Mucosa of descending colon (tissue), 3 donors: ENCODE data around the gene WIZ. TPM values are rescaled to one million over a fixed set of nuclear protein-coding genes. Genes with fewer than 3 reads are reported as not detected.
"Not testable (repeated sequence)": the region's sequence is repeated elsewhere in the genome, so short reads cannot be mapped to it uniquely, and the experiment has no call there.

Experiments used
- ATAC-seq: fragments of 200-7000 bp; cut with Tn5 transposase; one replicate; pipeline ENCODE4 v1.9.1; 2020; ENCODE audit warnings: mild to moderate bottlenecking, moderate library complexity
- DNase-seq, 3 donors: peaks; one replicate each; pipeline ENCODE4 v3.0.0-alpha.2; 2020
- H3K36me3 ChIP-seq: fragments of 200-600 bp; one replicate; pipeline ENCODE4 v1.8.0; 2021; ENCODE audit warnings: low read depth, mild to moderate bottlenecking
- H3K4me1 ChIP-seq: fragments of 200-600 bp; one replicate; pipeline ENCODE4 v1.8.0; 2021; ENCODE audit warnings: low read depth, mild to moderate bottlenecking
- H3K4me3 ChIP-seq: fragments of 200-600 bp; one replicate; pipeline ENCODE4 v1.8.0; 2021; ENCODE audit warnings: mild to moderate bottlenecking
- H3K9me3 ChIP-seq: fragments of 200-600 bp; one replicate; pipeline ENCODE4 v1.8.0; 2021; ENCODE audit warnings: mild to moderate bottlenecking
- intact Hi-C, 2 donors: fragments of 100-400 bp; cut with DNase I in 1 of 2; cut with micrococcal nuclease in 1 of 2; formaldehyde crosslinking; loops; one replicate each; pipeline versions ENCODE4 v1.11.0 to v1.11.1; 2022; cut with DNase I, micrococcal nuclease
- total RNA-seq, 3 donors: library from RNA; stranded (reverse); fragmentation: NEBNext Ultra II Directional in 2 of 3; extraction: Animal tissue kit (Norgen Biotek cat#: 25700) in 2 of 3; gene quantifications; one replicate each; pipeline versions ENCODE4 v1.2.1 to v1.2.4, GENCODE V29; 2021 to 2023
- TF ChIP-seq, protein P1 (sequence below): fragments of 200-600 bp; IDR thresholded peaks from one replicate; pipeline ENCODE4 v1.8.0; 2022; ENCODE audit warnings: antibody characterized with exemption, mild to moderate bottlenecking
- donor health status: DM: no; HTN: no; CAD: no; lungs with moderate emphysema.
- donor health status: DM: no; HTN: no; CAD: no.
- donor health status: DM: no; HTN: yes; CAD: no.

Gene WIZ
- total RNA-seq, 3 donors from 2014 or later, result 26.7 to 39.9 (median 28.1) TPM

DNA sequence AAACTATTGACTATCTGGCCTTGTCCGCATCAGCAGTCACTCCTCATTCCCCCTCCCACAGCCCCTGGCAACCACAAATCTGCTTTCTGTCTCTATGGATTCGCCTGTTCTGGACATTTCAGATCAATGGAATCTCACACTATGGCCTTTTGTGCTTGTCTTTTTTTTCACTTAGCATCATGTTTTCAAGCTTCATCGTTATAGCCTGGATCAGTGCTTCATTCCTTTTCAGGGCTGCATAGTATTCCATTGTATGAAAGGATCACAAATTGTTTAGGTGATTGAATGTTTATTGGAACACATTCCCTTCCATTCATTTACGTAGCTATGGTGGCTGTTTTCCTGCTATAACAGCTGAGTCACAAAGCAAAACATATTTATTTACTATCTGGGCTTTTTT, 37.3 kb upstream of the WIZ start:
- DNase-seq (no peak), ATAC-seq (no peak)
- intact Hi-C loops, result no loop called here
- no peak overlapping the region for H3K4me3 ChIP-seq
- no peaks in the 10 kb centered on the region for H3K36me3 ChIP-seq
- peaks cover 2% of the 10 kb centered on the region for H3K9me3 ChIP-seq
- TF ChIP-seq, protein P1, sequence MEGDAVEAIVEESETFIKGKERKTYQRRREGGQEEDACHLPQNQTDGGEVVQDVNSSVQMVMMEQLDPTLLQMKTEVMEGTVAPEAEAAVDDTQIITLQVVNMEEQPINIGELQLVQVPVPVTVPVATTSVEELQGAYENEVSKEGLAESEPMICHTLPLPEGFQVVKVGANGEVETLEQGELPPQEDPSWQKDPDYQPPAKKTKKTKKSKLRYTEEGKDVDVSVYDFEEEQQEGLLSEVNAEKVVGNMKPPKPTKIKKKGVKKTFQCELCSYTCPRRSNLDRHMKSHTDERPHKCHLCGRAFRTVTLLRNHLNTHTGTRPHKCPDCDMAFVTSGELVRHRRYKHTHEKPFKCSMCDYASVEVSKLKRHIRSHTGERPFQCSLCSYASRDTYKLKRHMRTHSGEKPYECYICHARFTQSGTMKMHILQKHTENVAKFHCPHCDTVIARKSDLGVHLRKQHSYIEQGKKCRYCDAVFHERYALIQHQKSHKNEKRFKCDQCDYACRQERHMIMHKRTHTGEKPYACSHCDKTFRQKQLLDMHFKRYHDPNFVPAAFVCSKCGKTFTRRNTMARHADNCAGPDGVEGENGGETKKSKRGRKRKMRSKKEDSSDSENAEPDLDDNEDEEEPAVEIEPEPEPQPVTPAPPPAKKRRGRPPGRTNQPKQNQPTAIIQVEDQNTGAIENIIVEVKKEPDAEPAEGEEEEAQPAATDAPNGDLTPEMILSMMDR, result no peak
- no peaks in the 10 kb centered on the region for H3K4me1 ChIP-seq

DNA sequence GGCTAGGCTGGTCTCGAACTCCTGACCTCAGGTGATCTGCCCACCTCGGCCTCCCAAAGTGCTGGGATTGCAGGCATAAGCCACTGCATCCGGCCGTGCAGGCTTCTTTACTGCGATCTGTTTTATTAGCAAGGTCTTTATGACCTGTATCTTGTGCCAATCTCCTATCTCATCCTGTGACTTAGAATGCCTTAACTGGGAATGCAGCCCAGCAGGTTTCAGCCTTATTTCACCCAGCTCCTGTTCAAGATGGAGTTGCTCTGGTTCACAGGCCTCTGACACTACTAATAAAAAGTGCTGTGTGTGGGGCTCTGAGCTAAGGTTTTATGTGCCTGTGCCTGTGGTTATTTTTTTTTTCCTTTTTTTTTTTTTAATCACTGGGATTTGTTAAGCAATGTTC, 36.0 kb upstream of the WIZ start:
- H3K36me3 ChIP-seq, DNase-seq, ATAC-seq, intact Hi-C loops, H3K4me3 ChIP-seq, H3K9me3 ChIP-seq, H3K4me1 ChIP-seq: not testable (repeated sequence)

DNA sequence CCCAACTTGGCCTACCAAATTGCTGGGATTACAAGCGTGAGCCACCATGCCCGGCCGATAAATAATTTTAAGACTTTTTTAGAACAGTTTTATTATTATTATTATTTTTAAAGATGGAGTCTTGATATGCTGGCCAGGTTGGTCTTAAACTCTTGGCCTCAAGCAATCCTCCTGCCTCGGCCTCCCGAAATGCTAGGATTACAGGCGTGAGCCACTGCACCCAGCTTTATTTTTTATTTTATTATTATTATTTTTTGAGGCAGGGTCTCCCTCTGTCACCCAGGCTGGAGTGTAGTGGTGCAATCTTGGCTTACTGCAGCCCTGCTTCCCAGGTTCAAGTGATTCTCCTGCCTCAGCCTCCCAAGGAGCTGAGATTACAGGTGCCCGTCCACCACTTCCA, 31.2 kb upstream of the WIZ start:
- H3K4me3 ChIP-seq, H3K4me1 ChIP-seq, H3K36me3 ChIP-seq, H3K9me3 ChIP-seq, ATAC-seq, DNase-seq, intact Hi-C loops: not testable (repeated sequence)

DNA sequence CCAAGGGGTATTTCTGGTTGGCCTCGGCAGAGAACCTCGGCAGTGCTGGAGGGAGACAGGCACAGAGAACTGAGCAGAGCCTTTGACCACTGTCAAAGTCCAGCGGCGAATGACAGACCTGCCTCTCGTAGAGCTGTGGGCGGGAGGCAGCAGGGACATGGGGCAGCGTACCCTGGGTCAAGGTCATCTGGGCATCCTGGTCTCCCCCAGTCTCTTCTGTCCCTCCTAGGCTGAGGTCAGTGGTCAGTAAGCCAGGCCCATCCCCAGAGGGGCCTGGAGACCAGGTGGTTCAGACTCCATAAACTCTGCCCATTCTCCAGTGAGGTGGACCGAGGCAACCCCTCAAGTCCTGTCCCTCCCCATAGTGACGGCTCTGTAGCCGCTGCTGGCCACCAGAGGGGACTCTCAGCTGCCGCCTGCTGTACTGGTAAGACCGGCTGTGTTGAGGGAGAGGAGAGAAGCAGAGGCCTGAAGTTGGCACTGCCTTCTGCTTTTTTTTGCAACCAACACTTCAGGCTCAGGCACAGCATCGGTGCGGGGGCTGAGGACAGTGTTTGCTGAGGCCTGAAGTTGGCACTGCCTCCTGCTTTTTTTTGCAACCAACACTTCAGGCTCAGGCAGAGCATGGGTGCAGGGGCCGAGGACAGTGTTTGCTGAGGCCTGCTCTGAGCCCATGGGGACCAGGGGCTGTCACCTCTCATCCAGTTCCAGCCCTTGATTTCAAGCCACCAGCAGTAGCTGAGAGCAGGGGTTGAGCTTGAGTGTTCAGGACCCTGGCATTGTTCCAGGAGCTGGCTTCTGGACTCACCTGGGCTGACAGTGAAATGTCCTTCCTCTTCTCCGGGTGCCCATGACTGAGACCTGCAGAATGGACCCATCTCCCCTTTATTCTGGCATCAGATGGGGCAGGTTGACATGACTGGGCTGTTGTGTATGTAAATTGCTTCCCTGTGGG, 29.9 kb upstream of the WIZ start, which contains the start of gene PGLYRP2:
Gene PGLYRP2, minus strand, starts transcription at position 111 of the 955 bp plus-strand sequence. CDS start 130 bp downstream, outside the sequence.
- DNase-seq, result no peak

DNA sequence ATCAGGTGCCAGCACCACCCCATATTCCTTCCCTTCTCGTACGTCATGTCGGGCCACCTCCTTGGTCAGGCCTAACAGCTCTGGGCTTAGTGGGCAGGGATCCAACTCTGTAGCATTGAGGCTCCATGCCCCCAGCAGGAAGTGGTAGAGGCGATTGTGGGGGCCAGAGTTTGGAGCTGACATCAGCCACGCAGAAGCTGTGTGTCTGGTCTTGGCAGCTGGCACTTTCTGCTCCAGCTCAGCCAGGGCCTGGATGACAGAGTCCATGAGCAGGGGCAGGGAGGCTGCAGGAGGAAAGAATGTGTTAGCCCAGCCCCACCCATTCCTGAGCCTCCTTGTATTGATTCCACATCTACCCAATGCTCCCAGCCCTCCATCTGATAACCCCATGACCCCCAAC, 26.6 kb upstream of the WIZ start:
- Histone ChIP-seq H3K4me1 (no peaks in the 10 kb centered on the region), H3K9me3 (no peaks in the 10 kb centered on the region), H3K4me3 (no peak overlapping the region), H3K36me3 (no peaks in the 10 kb centered on the region)
- intact Hi-C loops, result no loop called here
- no peak for DNase-seq
- ATAC-seq, result no peak
- TF ChIP-seq, protein P1, result no peak

More for the DNA sequence above, 29.9 kb upstream of the WIZ start, which contains the start of gene PGLYRP2:
- TF ChIP-seq, protein P1, result no peak
- no peak for ATAC-seq
- Histone ChIP-seq H3K36me3 (no peaks in the 10 kb centered on the region), H3K4me1 (no peaks in the 10 kb centered on the region), H3K9me3 (no peaks in the 10 kb centered on the region), H3K4me3 (no peak within 1 kb of the TSS)
- intact Hi-C loops, result no loop called here

DNA sequence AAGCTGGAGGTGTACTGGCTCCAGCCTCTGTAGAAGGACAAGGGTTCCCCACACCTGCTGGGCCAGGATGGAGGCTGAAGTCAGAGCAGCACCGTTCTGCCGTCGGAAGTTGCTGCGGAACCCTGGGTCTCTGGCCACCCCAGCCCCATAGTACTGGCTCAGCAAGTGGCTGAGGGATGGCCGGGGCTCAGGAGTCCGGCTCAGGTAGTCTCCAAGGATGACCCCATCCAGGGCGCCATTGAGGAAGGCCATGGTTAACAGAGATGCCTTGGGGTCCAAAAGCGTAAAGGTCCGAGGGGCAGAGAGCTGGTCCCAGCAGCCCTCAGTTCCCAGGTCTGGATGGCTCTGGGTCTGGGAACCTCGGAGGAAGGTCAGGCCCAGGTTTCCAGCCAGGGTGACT, 25.9 kb upstream of the WIZ start:
- no peak for DNase-seq
- intact Hi-C loops, result no loop called here
- Histone ChIP-seq H3K36me3 (no peaks in the 10 kb centered on the region), H3K9me3 (no peaks in the 10 kb centered on the region), H3K4me3 (no peak overlapping the region), H3K4me1 (no peaks in the 10 kb centered on the region)
- TF ChIP-seq, protein P1, result no peak
- no peak for ATAC-seq
